PC-3 (cell line): ENCODE data around the gene LGALS4. TPM values are rescaled to one million over a fixed set of nuclear protein-coding genes. Genes with fewer than 3 reads are reported as not detected.
A peak's percentile ranks its signal among the peaks of the same experiment; 100 is the strongest.
"Not testable (repeated sequence)": the region's sequence is repeated elsewhere in the genome, so short reads cannot be mapped to it uniquely, and the experiment has no call there.

ENCODE experiments used
- ATAC-seq: fragments of 200-7000 bp; cut with Tn5 transposase; 2 replicates; pipeline ENCODE4 v1.9.1; 2020; ENCODE audit warnings: mild to moderate bottlenecking, moderate library complexity
- BruUV-seq: library from RNA; stranded (reverse); fragments of 400-500 nt; replicated peaks from 2 replicates; lab custom pipeline; 2021; lab: Mats Ljungman, UMichigan
- CTCF ChIA-PET: fragments of 300-600 bp; sonication (Branson Sonifier 250); formaldehyde crosslinking; loops from one replicate; lab custom pipeline; 2022; ENCODE audit warnings: antibody characterized with exemption; lab: Charles Lee
- POLR2A ChIA-PET: fragments of 300-600 bp; sonication (Branson Sonifier 250); formaldehyde crosslinking; loops from one replicate; lab custom pipeline; 2022; ENCODE audit warnings: antibody characterized with exemption; ENCODE audit not compliant: unreplicated experiment; lab: Charles Lee
- DNase-seq: peaks from one replicate; pipeline ENCODE4 v3.0.0-alpha.2; 2015
- H2AFZ ChIP-seq: fragments of 300-600 bp; sonication (generic); 2 replicates; pipeline ENCODE4 v1.6.0; 2016; ENCODE audit warnings: antibody characterized with exemption, low read length
- H3F3A ChIP-seq: fragments of 300-600 bp; sonication (generic); one replicate; pipeline ENCODE4 v1.6.0; 2017; ENCODE audit warnings: antibody characterized with exemption, low read length, control low read depth, mild to moderate bottlenecking; ENCODE audit not compliant: unreplicated experiment
- H3K27ac ChIP-seq: fragments of 300-600 bp; sonication (generic); 2 replicates; pipeline ENCODE4 v1.5.1; 2016; ENCODE audit warnings: mild to moderate bottlenecking, low read length
- H3K27me3 ChIP-seq: fragments of 300-600 bp; sonication (generic); 2 replicates; pipeline ENCODE4 v1.6.1; 2016; ENCODE audit warnings: low read length, mixed read lengths
- H3K36me3 ChIP-seq: fragments of 300-600 bp; sonication (generic); 2 replicates; pipeline ENCODE4 v1.6.1; 2016; ENCODE audit warnings: low read depth, mixed run types, low read length, mixed read lengths
- H3K4me1 ChIP-seq: fragments of 300-600 bp; sonication (generic); 2 replicates; pipeline ENCODE4 v1.5.1; 2016; ENCODE audit warnings: low read length; ENCODE audit not compliant: insufficient read depth
- H3K4me2 ChIP-seq: fragments of 300-600 bp; sonication (generic); 2 replicates; pipeline ENCODE4 v1.6.0; 2016; ENCODE audit warnings: low read length
- H3K4me3 ChIP-seq: fragments of 300-600 bp; sonication (generic); 2 replicates; pipeline ENCODE4 v1.5.1; 2016; ENCODE audit warnings: mild to moderate bottlenecking, low read length, mixed read lengths
- H3K79me2 ChIP-seq: fragments of 300-600 bp; sonication (generic); 2 replicates; pipeline ENCODE4 v1.6.1; 2017; ENCODE audit warnings: low read length, mixed read lengths
- H3K9ac ChIP-seq: fragments of 300-600 bp; sonication (generic); 2 replicates; pipeline ENCODE4 v1.6.0; 2016; ENCODE audit warnings: mild to moderate bottlenecking, low read length
- H3K9me2 ChIP-seq: fragments of 300-600 bp; sonication (generic); replicated peaks from 2 replicates; pipeline ENCODE4 v1.6.1; 2016; ENCODE audit warnings: mixed run types, low read length, mixed read lengths
- H3K9me3 ChIP-seq: fragments of 300-600 bp; sonication (generic); 2 replicates; pipeline ENCODE4 v1.6.1; 2016; ENCODE audit warnings: low read length, mixed read lengths
- H4K20me1 ChIP-seq: fragments of 300-600 bp; sonication (generic); 2 replicates; pipeline ENCODE4 v1.6.1; 2016; ENCODE audit warnings: low read length, mixed read lengths
- CTCF ChIP-seq: fragments of 300-600 bp; sonication (generic); conservative IDR thresholded peaks from 2 replicates; pipeline ENCODE4 v1.5.1; 2017; ENCODE audit warnings: antibody characterized with exemption, low read depth, mild to moderate bottlenecking, low read length
- EZH2 ChIP-seq: fragments of 300-600 bp; sonication (generic); IDR thresholded peaks from one replicate; pipeline ENCODE4 v1.6.1; 2017; ENCODE audit warnings: antibody characterized with exemption, mild to moderate bottlenecking, low read length; ENCODE audit not compliant: unreplicated experiment
- EZH2phosphoT487 ChIP-seq: fragments of 300-600 bp; sonication (generic); IDR thresholded peaks from 2 replicates; pipeline ENCODE4 v1.6.1; 2018; ENCODE audit warnings: mild to moderate bottlenecking, antibody characterized with exemption, low read length, borderline replicate concordance
- intact Hi-C: fragments of 100-400 bp; cut with micrococcal nuclease; formaldehyde crosslinking; loops from 2 replicates; pipeline ENCODE4 v1.9.0; 2023
- total RNA-seq: library from RNA; depleted of rRNA; stranded (reverse); fragments of >200 nt; gene quantifications from 2 replicates; pipeline ENCODE4 v1.2.3, GENCODE V29; 2014

Gene LGALS4
- total RNA-seq, 1 experiment from 2014 or later, result 0.51 TPM

GRCh38 chr19:38793671-38794070 lies 19.1 kb downstream of the LGALS4 start:
- Histone ChIP-seq H3K4me3 (no peak overlapping the region), H3K27ac (no peak overlapping the region), H3K9ac (no peak overlapping the region), H3K27me3 (no peaks in the 10 kb centered on the region), H3K9me3 (no peaks in the 10 kb centered on the region), H3K79me2 (no peaks in the 10 kb centered on the region), H3K9me2 (no peaks in the 10 kb centered on the region), H3F3A (no peaks in the 10 kb centered on the region), H3K4me1 (peaks cover under 1% of the 10 kb centered on the region; the same call in 1 of the 2 replicates), H2AFZ (no peak overlapping the region), H3K4me2 (no peak overlapping the region), H4K20me1 (no peaks in the 10 kb centered on the region), H3K36me3 (no peaks in the 10 kb centered on the region)
- TF ChIP-seq CTCF (no peak), EZH2 (no peak), EZH2phosphoT487 (no peak)
- ChIA-PET CTCF (no interaction called here), POLR2A (no interaction called here)
- DNase-seq, result no peak
- no peak for ATAC-seq
- intact Hi-C loops, result no loop called here
- no TSS peak for BruUV-seq

GRCh38 chr19:38793177-38793576 lies 19.6 kb downstream of the LGALS4 start:
- Histone ChIP-seq H3K36me3 (no peaks in the 10 kb centered on the region), H3K4me3 (no peak overlapping the region), H3K9me3 (no peaks in the 10 kb centered on the region), H3K9me2 (no peaks in the 10 kb centered on the region), H2AFZ (no peak overlapping the region), H3K79me2 (no peaks in the 10 kb centered on the region), H4K20me1 (no peaks in the 10 kb centered on the region), H3K4me2 (no peak overlapping the region), H3K9ac (no peak overlapping the region), H3K27me3 (no peaks in the 10 kb centered on the region), H3F3A (no peaks in the 10 kb centered on the region), H3K27ac (no peak overlapping the region), H3K4me1 (no peaks in the 10 kb centered on the region)
- BruUV-seq, result no TSS peak
- DNase-seq (peak; percentile 12), ATAC-seq (peak; percentile 42)
- intact Hi-C loops, result no loop called here
- TF ChIP-seq CTCF (no peak), EZH2 (no peak), EZH2phosphoT487 (no peak)
- ChIA-PET CTCF (no interaction called here), POLR2A (no interaction called here)

- intact Hi-C loops, result no loop called here
- Histone ChIP-seq H3K36me3 (no peaks in the 10 kb centered on the region), H3K79me2 (no peaks in the 10 kb centered on the region), H3K27me3 (no peaks in the 10 kb centered on the region), H3K4me1 (no peaks in the 10 kb centered on the region), H3K27ac (no peak overlapping the region), H3K9me3 (no peaks in the 10 kb centered on the region), H3K9me2 (no peaks in the 10 kb centered on the region), H3K4me3 (no peak overlapping the region), H4K20me1 (no peaks in the 10 kb centered on the region), H3K9ac (no peak overlapping the region), H3F3A (no peaks in the 10 kb centered on the region), H2AFZ (no peak overlapping the region), H3K4me2 (no peak overlapping the region)
- BruUV-seq, result no TSS peak
- ATAC-seq, result no peak
- ChIA-PET CTCF (no interaction called here), POLR2A (no interaction called here)
- DNase-seq, result no peak
- TF ChIP-seq EZH2phosphoT487, result no peak
- no peak for TF ChIP-seq CTCF
- TF ChIP-seq EZH2, result no peak
These were observed 20.3 kb downstream of the LGALS4 start for GRCh38 chr19:38792250-38793111.

GRCh38 chr19:38791451-38792064 lies 21.2 kb downstream of the LGALS4 start:
- H3K9ac ChIP-seq, H3K9me3 ChIP-seq, intact Hi-C loops, BruUV-seq, H2AFZ ChIP-seq, H3K27ac ChIP-seq, H3K36me3 ChIP-seq, POLR2A ChIA-PET, H3K9me2 ChIP-seq, H3K4me2 ChIP-seq, H3K79me2 ChIP-seq, H3K4me3 ChIP-seq, H3F3A ChIP-seq, H3K27me3 ChIP-seq, H4K20me1 ChIP-seq, DNase-seq, CTCF ChIA-PET, H3K4me1 ChIP-seq: not testable (repeated sequence)
- ATAC-seq, result peak; percentile 45; the same call in 1 of the 2 replicates
